Stomach (tissue), 4 donors: ENCODE measurements around the gene NXF2.
"Not testable (repeated sequence)": the region's sequence is repeated elsewhere in the genome, so short reads cannot be mapped to it uniquely, and the experiment has no call there.

Experiments
- CTCF ChIP-seq, 7 experiments: fragments of 450-650 bp in 4 of 7; fragments of 200-600 bp in 3 of 7; sonication (generic) in 3 of 7; IDR thresholded peaks; one replicate each; pipeline ENCODE4 v1.5.1; 2016 to 2019; ENCODE audit warnings: antibody characterized with exemption in 7 of 7, control low read depth in 2 of 7, mild to moderate bottlenecking in 1 of 7
- EP300 ChIP-seq: sonication (generic); formaldehyde crosslinking; IDR thresholded peaks from one replicate; pipeline ENCODE4 v1.6.1; 2017; ENCODE audit warnings: antibody characterized with exemption
- POLR2A ChIP-seq, 4 donors: fragments of 450-650 bp; IDR thresholded peaks; one replicate each; pipeline ENCODE4 v1.6.1; 2016; ENCODE audit warnings: antibody characterized with exemption in 4 of 4, control low read depth in 2 of 4, mild to moderate bottlenecking in 1 of 4, moderate library complexity in 1 of 4
- POLR2AphosphoS5 ChIP-seq, 3 donors: sonication (generic); formaldehyde crosslinking; IDR thresholded peaks; one replicate each; pipeline ENCODE4 v1.6.1; 2016; ENCODE audit warnings: antibody characterized with exemption in 3 of 3

DNA sequence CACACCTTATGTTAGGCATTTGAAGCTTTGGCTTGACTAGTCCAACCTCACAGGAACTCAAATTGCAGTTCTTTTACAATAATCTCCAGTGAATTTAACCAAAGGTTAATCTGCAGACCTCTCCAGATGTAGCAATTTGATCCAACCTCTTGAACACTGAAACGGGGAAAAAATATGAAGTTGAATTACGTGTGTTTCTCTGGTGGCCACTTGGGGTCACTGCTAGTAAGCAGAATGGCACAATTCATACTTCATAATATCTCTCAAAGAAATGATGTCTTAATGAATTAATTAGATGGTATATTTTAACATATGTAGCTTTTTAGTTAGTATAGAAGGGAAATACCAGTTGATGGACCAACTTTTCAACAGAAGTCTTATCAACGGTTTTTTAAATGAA is 30.5 kb upstream of the NXF2 start:
- not testable (repeated sequence) for TF ChIP-seq CTCF (IDR thresholded peaks at IDR 0.05); POLR2AphosphoS5 (IDR thresholded peaks at IDR 0.05); EP300; POLR2A (IDR thresholded peaks at IDR 0.05)
